Loucy (cell line): ENCODE measurements around the gene PHACTR1.
A peak's percentile ranks its signal among the peaks of the same experiment; 100 is the strongest.

Source experiments
- H2AFZ ChIP-seq: fragments of 200-600 bp; sonication (generic); 2 replicates; pipeline ENCODE4 v1.6.0; 2016; ENCODE audit warnings: antibody characterized with exemption, mild to moderate bottlenecking, low read length, moderate library complexity
- H3F3A ChIP-seq: fragments of 200-600 bp; 2 replicates; pipeline ENCODE4 v1.6.0; 2016; ENCODE audit warnings: antibody characterized with exemption, low read depth, mild to moderate bottlenecking
- H3K27me3 ChIP-seq: fragments of 200-600 bp; sonication (generic); 2 replicates; pipeline ENCODE4 v1.6.1; 2014; ENCODE audit warnings: low read length, mild to moderate bottlenecking; ENCODE audit not compliant: insufficient read depth, poor library complexity, severe bottlenecking
- H3K36me3 ChIP-seq: fragments of 200-600 bp; sonication (generic); 2 replicates; pipeline ENCODE4 v1.6.1; 2016; ENCODE audit warnings: low read length; ENCODE audit not compliant: insufficient read depth
- H3K4me1 ChIP-seq: fragments of 200-600 bp; sonication (generic); 2 replicates; pipeline ENCODE4 v1.5.1; 2014; ENCODE audit warnings: low read length, mild to moderate bottlenecking; ENCODE audit not compliant: insufficient read depth, poor library complexity, severe bottlenecking
- H3K4me2 ChIP-seq: fragments of 200-600 bp; sonication (generic); 2 replicates; pipeline ENCODE4 v1.6.0; 2014; ENCODE audit warnings: antibody characterized with exemption, low read length, low read depth, mild to moderate bottlenecking; ENCODE audit not compliant: poor library complexity, severe bottlenecking
- H3K4me3 ChIP-seq: fragments of 200-600 bp; sonication (generic); 2 replicates; pipeline ENCODE4 v1.5.1; 2014; ENCODE audit warnings: low read length, mild to moderate bottlenecking, mixed read lengths; ENCODE audit not compliant: poor library complexity, severe bottlenecking
- H3K79me2 ChIP-seq: fragments of 200-600 bp; sonication (generic); 2 replicates; pipeline ENCODE4 v1.6.1; 2014; ENCODE audit warnings: low read length; ENCODE audit not compliant: insufficient read depth
- H3K9ac ChIP-seq: fragments of 200-600 bp; sonication (generic); 2 replicates; pipeline ENCODE4 v1.6.0; 2014; ENCODE audit warnings: mild to moderate bottlenecking, low read depth, low read length, moderate library complexity; ENCODE audit not compliant: poor library complexity, severe bottlenecking
- H3K9me2 ChIP-seq: fragments of 200-600 bp; sonication (generic); replicated peaks from 2 replicates; pipeline ENCODE4 v1.6.1; 2016; ENCODE audit warnings: low read depth, low read length, mixed read lengths
- H3K9me3 ChIP-seq: fragments of 200-600 bp; sonication (generic); 2 replicates; pipeline ENCODE4 v1.6.1; 2014; ENCODE audit warnings: mild to moderate bottlenecking, antibody characterized with exemption, low read length, low read depth; ENCODE audit not compliant: insufficient read depth
- H4K20me1 ChIP-seq: fragments of 200-600 bp; sonication (generic); 2 replicates; pipeline ENCODE4 v1.6.0; 2014; ENCODE audit warnings: antibody characterized with exemption, low read length, mild to moderate bottlenecking; ENCODE audit not compliant: insufficient read depth, poor library complexity, severe bottlenecking
- EZH2phosphoT487 ChIP-seq: fragments of 200-600 bp; IDR thresholded peaks from 2 replicates; pipeline ENCODE4 v1.6.1; 2018; ENCODE audit warnings: antibody characterized with exemption, mild to moderate bottlenecking, moderate library complexity, borderline replicate concordance
- TF ChIP-seq, protein P1 (sequence below): fragments of 200-600 bp; sonication (generic); conservative IDR thresholded peaks from 2 replicates; pipeline ENCODE4 v1.5.1; 2014; ENCODE audit warnings: mild to moderate bottlenecking, antibody characterized with exemption, low read length

Gene PHACTR1

GRCh38 chr6:13146442-13146841, 429.9 kb downstream of the PHACTR1 start:
- no peaks in the 10 kb centered on the region for H3K36me3 ChIP-seq
- no peaks in the 10 kb centered on the region for H3F3A ChIP-seq
- H3K4me1 ChIP-seq: peaks cover 5% of the 10 kb centered on the region
- no peaks in the 10 kb centered on the region for H3K79me2 ChIP-seq
- H3K9me2 ChIP-seq: no peaks in the 10 kb centered on the region
- no peak overlapping the region for H3K9ac ChIP-seq
- no peaks in the 10 kb centered on the region for H3K9me3 ChIP-seq
- H4K20me1 ChIP-seq: no peaks in the 10 kb centered on the region
- no peak overlapping the region for H2AFZ ChIP-seq
- TF ChIP-seq, protein P1, sequence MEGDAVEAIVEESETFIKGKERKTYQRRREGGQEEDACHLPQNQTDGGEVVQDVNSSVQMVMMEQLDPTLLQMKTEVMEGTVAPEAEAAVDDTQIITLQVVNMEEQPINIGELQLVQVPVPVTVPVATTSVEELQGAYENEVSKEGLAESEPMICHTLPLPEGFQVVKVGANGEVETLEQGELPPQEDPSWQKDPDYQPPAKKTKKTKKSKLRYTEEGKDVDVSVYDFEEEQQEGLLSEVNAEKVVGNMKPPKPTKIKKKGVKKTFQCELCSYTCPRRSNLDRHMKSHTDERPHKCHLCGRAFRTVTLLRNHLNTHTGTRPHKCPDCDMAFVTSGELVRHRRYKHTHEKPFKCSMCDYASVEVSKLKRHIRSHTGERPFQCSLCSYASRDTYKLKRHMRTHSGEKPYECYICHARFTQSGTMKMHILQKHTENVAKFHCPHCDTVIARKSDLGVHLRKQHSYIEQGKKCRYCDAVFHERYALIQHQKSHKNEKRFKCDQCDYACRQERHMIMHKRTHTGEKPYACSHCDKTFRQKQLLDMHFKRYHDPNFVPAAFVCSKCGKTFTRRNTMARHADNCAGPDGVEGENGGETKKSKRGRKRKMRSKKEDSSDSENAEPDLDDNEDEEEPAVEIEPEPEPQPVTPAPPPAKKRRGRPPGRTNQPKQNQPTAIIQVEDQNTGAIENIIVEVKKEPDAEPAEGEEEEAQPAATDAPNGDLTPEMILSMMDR: no peak
- TF ChIP-seq EZH2phosphoT487: no peak
- no peak overlapping the region for H3K4me3 ChIP-seq
- no peaks in the 10 kb centered on the region for H3K27me3 ChIP-seq
- no peak overlapping the region for H3K4me2 ChIP-seq

- H3F3A ChIP-seq: no peaks in the 10 kb centered on the region
- H3K9me2 ChIP-seq: no peaks in the 10 kb centered on the region
- no peaks in the 10 kb centered on the region for H3K36me3 ChIP-seq
- H3K9me3 ChIP-seq: no peaks in the 10 kb centered on the region
- H2AFZ ChIP-seq: no peak overlapping the region
- H3K4me2 ChIP-seq: no peak overlapping the region
- no peaks in the 10 kb centered on the region for H3K79me2 ChIP-seq
- H3K4me3 ChIP-seq: no peak overlapping the region
- no peaks in the 10 kb centered on the region for H3K27me3 ChIP-seq
- H3K4me1 ChIP-seq: peaks cover 5% of the 10 kb centered on the region
- no peaks in the 10 kb centered on the region for H4K20me1 ChIP-seq
- TF ChIP-seq EZH2phosphoT487: no peak
- TF ChIP-seq, protein P1: no peak
- no peak overlapping the region for H3K9ac ChIP-seq
Measured at GRCh38 chr6:13147376-13147775, 430.8 kb downstream of the PHACTR1 start.

GRCh38 chr6:13147782-13148181, 431.2 kb downstream of the PHACTR1 start:
- no peak for TF ChIP-seq EZH2phosphoT487
- TF ChIP-seq, protein P1: peak; percentile 51
- no peak overlapping the region for H3K9ac ChIP-seq

More at GRCh38 chr6:13147782-13148181, 431.2 kb downstream of the PHACTR1 start:
- Histone ChIP-seq H3K79me2 (no peaks in the 10 kb centered on the region), H3K4me2 (no peak overlapping the region), H2AFZ (no peak overlapping the region), H3K27me3 (no peaks in the 10 kb centered on the region), H3K4me3 (no peak overlapping the region), H3K4me1 (peaks cover 5% of the 10 kb centered on the region), H3F3A (no peaks in the 10 kb centered on the region), H3K9me3 (no peaks in the 10 kb centered on the region), H3K9me2 (no peaks in the 10 kb centered on the region), H3K36me3 (no peaks in the 10 kb centered on the region), H4K20me1 (no peaks in the 10 kb centered on the region)
